Thyroid gland (tissue), 4 donors: ENCODE data around the gene STYXL1.

Experiments
- POLR2A ChIP-seq, 2 donors: fragments of 450-650 bp; IDR thresholded peaks; one replicate each; pipeline ENCODE4 v1.6.1; 2017; ENCODE audit warnings: antibody characterized with exemption in 2 of 2, mild to moderate bottlenecking in 2 of 2, moderate library complexity in 1 of 2
- TF ChIP-seq, protein P1 (sequence below), 6 experiments: fragments of 200-600 bp in 3 of 6; fragments of 450-650 bp in 3 of 6; sonication (generic) in 3 of 6; IDR thresholded peaks; one replicate each; pipeline ENCODE4 v1.5.1; 2016 to 2019; ENCODE audit warnings: antibody characterized with exemption in 6 of 6, mild to moderate bottlenecking in 2 of 6, inconsistent platforms in 1 of 6, moderate library complexity in 1 of 6

DNA sequence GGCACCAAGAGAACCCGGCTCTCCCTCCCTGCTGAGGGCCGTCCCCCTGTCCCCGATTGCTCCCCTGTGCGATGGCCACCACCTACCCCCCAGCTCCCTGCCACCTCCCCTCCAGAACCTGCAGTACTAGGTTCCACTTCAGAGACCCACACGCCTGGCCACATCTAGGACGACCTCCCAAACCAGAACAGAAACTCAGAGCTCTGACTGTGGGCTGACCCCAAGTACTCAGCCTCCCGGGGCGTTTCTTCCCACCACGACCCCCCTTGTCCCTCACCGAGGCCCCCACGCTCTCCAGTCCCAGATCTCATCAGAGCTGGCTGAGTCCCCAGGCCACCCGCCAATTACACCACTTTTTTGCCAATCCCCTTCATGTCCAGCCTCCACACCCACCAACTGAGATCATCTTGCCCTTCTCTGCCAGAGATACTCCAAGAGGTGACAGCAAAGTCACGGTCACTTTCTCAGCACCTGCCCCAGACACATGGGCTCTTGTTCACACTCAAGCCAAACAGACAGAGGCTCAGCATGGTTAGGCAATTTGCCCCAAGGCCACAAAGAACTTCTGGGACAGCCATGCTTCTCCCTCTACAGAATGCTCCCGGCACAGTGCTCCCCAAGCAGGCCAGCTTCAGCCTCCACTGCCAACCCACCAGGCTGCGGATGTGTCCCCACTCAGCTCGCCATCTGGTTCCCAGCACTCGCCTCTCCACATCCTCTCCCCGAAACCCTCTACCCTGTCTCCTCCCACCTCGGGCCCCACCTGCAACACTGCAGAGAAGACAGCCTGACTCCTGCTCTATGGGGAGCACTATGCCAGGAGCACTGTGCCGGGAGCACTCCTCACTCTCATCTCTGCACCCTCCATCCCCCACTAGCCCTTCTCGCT lies 58.1 kb downstream of the STYXL1 start:
- TF ChIP-seq, protein P1, sequence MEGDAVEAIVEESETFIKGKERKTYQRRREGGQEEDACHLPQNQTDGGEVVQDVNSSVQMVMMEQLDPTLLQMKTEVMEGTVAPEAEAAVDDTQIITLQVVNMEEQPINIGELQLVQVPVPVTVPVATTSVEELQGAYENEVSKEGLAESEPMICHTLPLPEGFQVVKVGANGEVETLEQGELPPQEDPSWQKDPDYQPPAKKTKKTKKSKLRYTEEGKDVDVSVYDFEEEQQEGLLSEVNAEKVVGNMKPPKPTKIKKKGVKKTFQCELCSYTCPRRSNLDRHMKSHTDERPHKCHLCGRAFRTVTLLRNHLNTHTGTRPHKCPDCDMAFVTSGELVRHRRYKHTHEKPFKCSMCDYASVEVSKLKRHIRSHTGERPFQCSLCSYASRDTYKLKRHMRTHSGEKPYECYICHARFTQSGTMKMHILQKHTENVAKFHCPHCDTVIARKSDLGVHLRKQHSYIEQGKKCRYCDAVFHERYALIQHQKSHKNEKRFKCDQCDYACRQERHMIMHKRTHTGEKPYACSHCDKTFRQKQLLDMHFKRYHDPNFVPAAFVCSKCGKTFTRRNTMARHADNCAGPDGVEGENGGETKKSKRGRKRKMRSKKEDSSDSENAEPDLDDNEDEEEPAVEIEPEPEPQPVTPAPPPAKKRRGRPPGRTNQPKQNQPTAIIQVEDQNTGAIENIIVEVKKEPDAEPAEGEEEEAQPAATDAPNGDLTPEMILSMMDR (IDR thresholded peaks at IDR 0.05) = no peak
- no peak for TF ChIP-seq POLR2A (IDR thresholded peaks at IDR 0.05)
